ENCODE data around the gene ASIC1.

The ASIC1 gene

GRCh38 chr12:50089730-50090129 is 32.3 kb downstream of the ASIC1 start:
- no peak for DNase-seq (ENCODE audit: insufficient read length)
- no peak for FAIRE-seq
- no peak for TF ChIP-seq POLR2AphosphoS5 (IDR thresholded peaks at IDR 0.05; ENCODE audit: low read depth, low read length)
- no peak for TF ChIP-seq POLR2A (IDR thresholded peaks at IDR 0.05; ENCODE audit: low read depth, low read length)
- TF ChIP-seq TAF1 (IDR thresholded peaks at IDR 0.05; ENCODE audit: borderline replicate concordance, low read depth, low read length) = no peak

DNA sequence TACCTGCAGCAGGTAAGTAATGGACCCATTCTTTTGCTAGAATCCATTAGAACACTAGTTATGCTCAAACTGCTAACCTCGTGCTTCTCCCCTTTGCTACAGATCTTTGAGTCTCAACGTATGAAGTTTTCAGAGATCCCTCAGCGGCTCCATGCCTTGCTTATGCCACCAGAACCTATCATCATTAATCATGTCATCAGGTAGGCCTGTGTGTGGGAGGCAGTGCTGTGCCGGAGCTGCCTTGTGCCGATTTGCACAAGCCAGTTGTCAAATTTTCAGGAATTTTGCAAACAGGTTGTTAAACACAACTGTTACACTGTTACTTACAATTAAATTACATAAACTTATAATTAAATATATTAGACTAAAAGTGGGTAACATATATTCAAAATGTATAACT is 33.0 kb downstream of the ASIC1 start:
- DNase-seq (ENCODE audit: insufficient read length) = no peak
- TF ChIP-seq TAF1 (IDR thresholded peaks at IDR 0.05; ENCODE audit: borderline replicate concordance, low read depth, low read length) (no peak), POLR2A (IDR thresholded peaks at IDR 0.05; ENCODE audit: low read depth, low read length) (no peak), POLR2AphosphoS5 (IDR thresholded peaks at IDR 0.05; ENCODE audit: low read depth, low read length) (no peak)
- FAIRE-seq = no peak

DNA sequence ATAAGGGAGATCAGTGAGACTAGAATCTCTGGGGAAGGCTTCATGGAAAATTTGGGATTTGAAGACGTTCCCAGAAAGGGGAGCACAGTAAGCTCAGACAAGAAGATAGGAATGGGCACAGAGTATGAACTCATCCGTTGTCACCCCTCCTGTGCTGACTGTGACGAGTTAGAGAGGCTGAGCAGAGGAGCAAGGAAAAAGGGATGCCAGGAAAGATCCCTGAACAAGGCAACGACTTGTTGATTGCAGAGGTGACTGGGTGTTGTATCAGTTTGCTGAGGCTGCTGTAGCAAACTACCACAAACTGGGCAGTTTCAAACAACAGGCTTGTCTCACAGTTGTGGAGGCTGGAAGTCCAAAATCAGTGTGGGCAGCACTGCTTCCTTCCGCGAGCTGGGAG is 40.6 kb downstream of the ASIC1 start:
- FAIRE-seq (no peak), DNase-seq (ENCODE audit: insufficient read length) (no peak)
- TF ChIP-seq TAF1 (IDR thresholded peaks at IDR 0.05; ENCODE audit: borderline replicate concordance, low read depth, low read length) (no peak), POLR2AphosphoS5 (IDR thresholded peaks at IDR 0.05; ENCODE audit: low read depth, low read length) (no peak), POLR2A (IDR thresholded peaks at IDR 0.05; ENCODE audit: low read depth, low read length) (no peak)

DNA sequence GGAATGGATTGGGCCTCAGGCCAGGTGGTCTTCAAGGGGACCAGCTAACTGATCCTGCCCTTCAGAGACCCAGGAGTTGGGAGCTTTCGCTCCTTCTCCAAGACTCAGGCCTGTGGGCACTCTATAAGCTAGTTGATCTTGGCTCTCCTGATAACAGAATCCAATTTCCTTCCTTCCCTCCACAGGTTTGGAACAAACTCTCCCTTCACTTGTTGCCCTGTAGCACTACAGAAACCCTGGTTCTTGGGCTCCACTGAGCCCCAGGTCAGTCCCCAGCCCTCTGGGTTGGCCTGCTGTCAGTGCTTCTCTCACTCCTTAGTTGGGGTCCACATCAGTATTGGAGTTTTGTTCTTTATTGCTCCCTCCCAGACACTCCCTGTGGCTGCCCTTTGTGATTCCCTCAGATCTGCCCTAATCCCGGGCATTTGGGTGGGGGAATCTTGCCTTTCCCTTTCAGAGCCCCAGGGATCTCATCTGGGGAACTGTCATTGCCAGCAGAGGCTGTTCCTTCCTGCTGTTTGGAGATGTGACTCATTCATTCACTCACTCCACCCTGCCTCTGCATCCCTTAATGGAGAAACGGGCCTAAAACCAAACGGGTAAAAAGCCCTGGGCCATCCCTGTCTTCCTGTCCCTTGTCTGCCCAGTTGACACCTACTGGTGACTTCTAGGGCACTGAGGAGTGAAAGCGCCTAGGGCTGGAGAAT is 42.1 kb downstream of the ASIC1 start:
- DNase-seq (ENCODE audit: insufficient read length) (no peak), FAIRE-seq (no peak)
- TF ChIP-seq POLR2AphosphoS5 (IDR thresholded peaks at IDR 0.05; ENCODE audit: low read depth, low read length) (no peak), POLR2A (IDR thresholded peaks at IDR 0.05; ENCODE audit: low read depth, low read length) (no peak; the same call in 1 of the 2 replicates), TAF1 (IDR thresholded peaks at IDR 0.05; ENCODE audit: borderline replicate concordance, low read depth, low read length) (no peak)

DNA sequence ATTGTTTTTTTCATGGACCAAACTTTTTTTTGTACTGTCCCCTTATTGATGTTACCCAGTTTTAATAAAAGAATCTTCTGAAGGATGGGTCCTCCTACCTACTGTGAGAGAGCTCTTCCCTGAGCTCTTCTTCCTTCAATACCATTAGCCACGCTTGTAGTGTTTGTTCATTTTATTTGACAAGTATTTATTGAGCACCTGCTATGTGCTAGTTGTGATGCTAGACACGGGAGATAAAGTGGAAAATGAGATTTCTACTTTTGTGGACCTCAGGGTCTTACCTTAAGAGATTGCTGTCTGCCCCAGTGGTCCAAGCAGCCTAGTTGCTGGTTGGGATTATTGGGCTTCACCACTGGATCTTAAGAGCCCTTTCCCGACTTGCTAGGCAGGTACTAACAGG is 43.2 kb downstream of the ASIC1 start:
- FAIRE-seq (no peak), DNase-seq (ENCODE audit: insufficient read length) (no peak)
- TF ChIP-seq TAF1 (IDR thresholded peaks at IDR 0.05; ENCODE audit: borderline replicate concordance, low read depth, low read length) (no peak), POLR2A (IDR thresholded peaks at IDR 0.05; ENCODE audit: low read depth, low read length) (no peak), POLR2AphosphoS5 (IDR thresholded peaks at IDR 0.05; ENCODE audit: low read depth, low read length) (0 out of 2 replicates have a peak, but pooled peaks have one; percentile 29)

- TF ChIP-seq POLR2AphosphoS5 (IDR thresholded peaks at IDR 0.05; ENCODE audit: low read depth, low read length) (no peak), POLR2A (IDR thresholded peaks at IDR 0.05; ENCODE audit: low read depth, low read length) (no peak), TAF1 (IDR thresholded peaks at IDR 0.05; ENCODE audit: borderline replicate concordance, low read depth, low read length) (no peak)
- DNase-seq (ENCODE audit: insufficient read length) (no peak), FAIRE-seq (no peak)
These were observed 44.3 kb downstream of the ASIC1 start for GRCh38 chr12:50101663-50102062.

DNA sequence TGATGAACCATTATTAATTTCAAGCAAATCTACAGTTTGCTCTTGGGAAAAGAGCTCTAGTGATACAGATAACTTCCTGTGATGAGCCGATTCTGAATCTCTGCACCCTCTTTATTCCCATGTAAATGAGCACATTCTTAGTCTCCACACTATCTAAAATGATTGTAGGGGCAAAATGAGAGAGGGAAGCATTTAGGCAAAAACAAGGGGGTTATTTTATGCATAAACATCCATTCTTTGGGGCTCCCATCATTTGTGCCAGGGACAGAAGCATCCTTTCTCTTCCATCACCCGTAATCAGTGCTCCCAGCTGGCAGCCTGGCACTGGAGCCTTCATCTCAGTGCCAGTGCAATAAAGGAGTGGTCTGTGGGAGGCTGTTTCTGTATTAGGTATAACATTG is 44.7 kb downstream of the ASIC1 start:
- TF ChIP-seq POLR2A (IDR thresholded peaks at IDR 0.05; ENCODE audit: low read depth, low read length) = no peak
- TF ChIP-seq TAF1 (IDR thresholded peaks at IDR 0.05; ENCODE audit: borderline replicate concordance, low read depth, low read length) = no peak
- TF ChIP-seq POLR2AphosphoS5 (IDR thresholded peaks at IDR 0.05; ENCODE audit: low read depth, low read length) = no peak
- no peak for FAIRE-seq
- no peak for DNase-seq (ENCODE audit: insufficient read length)

DNA sequence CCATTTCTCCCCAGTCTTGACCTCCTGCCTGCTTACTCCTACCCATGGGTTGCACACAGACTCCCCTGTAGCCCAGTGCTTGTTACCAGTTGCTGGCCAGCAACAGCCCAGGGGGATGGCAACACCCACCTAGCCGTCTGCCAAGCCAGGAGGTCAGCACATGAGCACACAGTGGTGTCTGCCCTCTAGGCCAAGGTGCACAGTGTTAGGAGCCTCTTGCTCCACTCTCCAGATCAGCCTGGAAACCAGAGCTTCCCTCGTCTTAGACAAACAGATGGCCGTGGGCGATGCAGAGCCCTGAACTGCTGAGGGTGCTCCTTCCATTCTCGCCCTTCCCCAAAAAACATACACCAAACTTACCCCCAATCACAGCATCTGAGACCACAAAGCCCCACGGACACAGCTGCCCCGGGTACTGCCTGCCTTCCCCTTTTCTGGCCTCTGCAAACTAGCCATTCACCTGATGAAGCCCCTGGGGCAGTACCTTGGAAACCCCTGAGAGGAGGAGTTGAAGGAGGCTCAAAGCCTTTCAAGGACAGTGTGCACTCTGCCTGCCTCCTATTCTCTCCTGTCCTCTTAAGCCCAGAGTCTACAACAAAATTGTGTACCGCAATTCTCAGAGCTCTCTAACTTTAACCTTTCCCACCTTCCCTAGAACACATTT is 45.4 kb downstream of the ASIC1 start:
- no peak for DNase-seq (ENCODE audit: insufficient read length)
- peak; percentile 27 for FAIRE-seq
- TF ChIP-seq TAF1 (IDR thresholded peaks at IDR 0.05; ENCODE audit: borderline replicate concordance, low read depth, low read length) (no peak), POLR2AphosphoS5 (IDR thresholded peaks at IDR 0.05; ENCODE audit: low read depth, low read length) (no peak), POLR2A (IDR thresholded peaks at IDR 0.05; ENCODE audit: low read depth, low read length) (no peak)

- FAIRE-seq (no peak), DNase-seq (ENCODE audit: insufficient read length) (no peak)
- no peak for TF ChIP-seq POLR2A (IDR thresholded peaks at IDR 0.05; ENCODE audit: low read depth, low read length)
- TF ChIP-seq POLR2AphosphoS5 (IDR thresholded peaks at IDR 0.05; ENCODE audit: low read depth, low read length) = no peak
- no peak for TF ChIP-seq TAF1 (IDR thresholded peaks at IDR 0.05; ENCODE audit: borderline replicate concordance, low read depth, low read length)
These were observed 46.0 kb downstream of the ASIC1 start for GRCh38 chr12:50103351-50103750.

GRCh38 chr12:50103767-50104321 is 46.4 kb downstream of the ASIC1 start, which contains the start of gene GPD1:
TSS of gene GPD1 (plus strand) at chr12:50104008. CDS start at chr12:50104051, 43 bp downstream.
- no peak for TF ChIP-seq TAF1 (IDR thresholded peaks at IDR 0.05; ENCODE audit: borderline replicate concordance, low read depth, low read length)
- TF ChIP-seq POLR2A (IDR thresholded peaks at IDR 0.05; ENCODE audit: low read depth, low read length) = no peak
- no peak for TF ChIP-seq POLR2AphosphoS5 (IDR thresholded peaks at IDR 0.05; ENCODE audit: low read depth, low read length)
- FAIRE-seq (peak; percentile 46), DNase-seq (ENCODE audit: insufficient read length) (no peak)

DNA sequence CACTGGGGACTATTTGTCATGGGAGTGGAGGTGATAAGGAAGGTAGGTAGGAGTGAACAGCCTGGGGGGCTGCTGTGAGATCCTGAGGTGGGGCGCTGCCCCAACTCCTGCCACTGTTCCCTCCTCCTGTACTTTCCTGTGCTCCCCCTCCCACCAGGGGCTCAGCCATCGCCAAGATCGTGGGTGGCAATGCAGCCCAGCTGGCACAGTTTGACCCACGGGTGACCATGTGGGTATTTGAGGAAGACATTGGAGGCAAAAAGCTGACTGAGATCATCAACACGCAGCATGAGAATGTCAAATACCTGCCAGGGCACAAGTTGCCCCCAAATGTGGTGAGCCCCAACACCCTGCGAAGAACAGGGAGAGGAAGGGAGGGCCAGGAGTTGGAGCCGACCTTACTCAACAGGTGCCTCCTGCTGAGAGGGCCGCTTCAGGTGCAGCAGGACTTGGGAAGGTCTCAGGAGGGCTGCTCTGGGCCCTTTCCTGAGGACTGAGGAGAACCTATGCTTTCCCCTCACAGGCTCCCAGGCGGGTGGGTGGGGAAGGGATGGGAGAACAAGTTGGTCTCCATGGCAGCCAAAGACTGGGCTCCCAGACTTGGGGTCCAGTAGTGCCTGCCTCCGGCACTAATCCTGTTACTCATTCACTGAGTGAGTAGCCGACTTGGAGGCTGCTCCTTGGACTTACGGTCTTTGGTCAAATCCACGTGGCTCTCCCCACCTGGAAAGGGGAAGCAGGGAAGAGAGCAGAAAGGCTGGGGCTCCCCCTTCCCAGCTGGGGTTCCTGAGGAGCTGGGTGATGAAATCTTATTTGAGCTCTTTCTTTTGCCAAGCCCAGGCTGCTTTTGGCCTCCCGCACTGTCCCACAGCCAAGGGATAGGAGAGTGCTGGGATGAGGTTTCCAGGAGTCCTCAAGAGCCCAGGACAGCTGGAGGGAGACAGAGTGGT is 47.3 kb downstream of the ASIC1 start:
- no peak for TF ChIP-seq TAF1 (IDR thresholded peaks at IDR 0.05; ENCODE audit: borderline replicate concordance, low read depth, low read length)
- no peak for TF ChIP-seq POLR2AphosphoS5 (IDR thresholded peaks at IDR 0.05; ENCODE audit: low read depth, low read length)
- TF ChIP-seq POLR2A (IDR thresholded peaks at IDR 0.05; ENCODE audit: low read depth, low read length) = no peak
- no peak for DNase-seq (ENCODE audit: insufficient read length)
- FAIRE-seq = no peak

Data from GM12892 (cell line).